GM12874 (cell line): ENCODE results near the gene RNF20.

ENCODE experiments used
- CTCF ChIP-seq: IDR thresholded peaks from 2 replicates; pipeline ENCODE4 v1.5.1; 2011; ENCODE audit warnings: low read depth, mild to moderate bottlenecking, control low read depth, low read length, moderate library complexity; ENCODE audit not compliant: insufficient read depth

The RNF20 gene

GRCh38 chr9:101594796-101595195 lies 61.1 kb downstream of the RNF20 start, which contains the start of gene PPP3R2:
PPP3R2 (minus strand) TSS chr9:101594969; CDS start chr9:101594921, 48 bp downstream.
- TF ChIP-seq CTCF, result no peak

- TF ChIP-seq CTCF, result peak; percentile 53
Observed at GRCh38 chr9:101601904-101602765, 68.5 kb downstream of the RNF20 start.

- no peak for TF ChIP-seq CTCF
Observed at GRCh38 chr9:101604296-101604695, 70.6 kb downstream of the RNF20 start.

- no peak for TF ChIP-seq CTCF
Observed at GRCh38 chr9:101605547-101605946, 71.9 kb downstream of the RNF20 start.
